Type B pancreatic cell (in vitro differentiated cells): ENCODE measurements around the gene PAM16. TPM values are rescaled to one million over a fixed set of nuclear protein-coding genes. Genes with fewer than 3 reads are reported as not detected.

Source experiments
- DNase-seq: peaks from one replicate; pipeline ENCODE4 v3.0.0; 2021; ENCODE audit warnings: mixed read lengths; ENCODE audit not compliant: unreplicated experiment; ENCODE audit errors: extremely low spot score
- H3K27ac Mint-ChIP-seq: 2 replicates; pipeline ENCODE4 v1.8.0; 2021; ENCODE audit warnings: mild to moderate bottlenecking, mixed read lengths
- H3K27me3 Mint-ChIP-seq: 2 replicates; pipeline ENCODE4 v1.8.0; 2021; ENCODE audit warnings: mixed read lengths
- H3K36me3 Mint-ChIP-seq: 2 replicates; pipeline ENCODE4 v1.8.0; 2021; ENCODE audit warnings: mixed read lengths
- H3K4me1 Mint-ChIP-seq: one replicate; pipeline ENCODE4 v1.8.0; 2021; ENCODE audit warnings: mixed read lengths; ENCODE audit not compliant: unreplicated experiment
- H3K4me3 Mint-ChIP-seq: 2 replicates; pipeline ENCODE4 v1.8.0; 2021; ENCODE audit warnings: mild to moderate bottlenecking, mixed read lengths
- H3K9me3 Mint-ChIP-seq: 2 replicates; pipeline ENCODE4 v1.8.0; 2021; ENCODE audit warnings: mixed read lengths
- CTCF ChIP-seq: fragments of 200-600 bp; sonication (generic); conservative IDR thresholded peaks from 2 replicates; pipeline ENCODE4 v1.5.0; 2021; ENCODE audit warnings: antibody characterized with exemption, mild to moderate bottlenecking
- total RNA-seq: library from RNA; stranded (reverse); gene quantifications from 2 replicates; pipeline ENCODE4 v1.2.1, GENCODE V29; 2021; ENCODE audit warnings: low replicate concordance

PAM16 gene
- total RNA-seq, 1 donor from 2014 or later = 39.3 TPM

- Mint-ChIP-seq H3K9me3 (no peaks in the 10 kb centered on the region), H3K4me3 (no peak overlapping the region), H3K4me1 (peaks cover 12% of the 10 kb centered on the region), H3K27ac (no peak overlapping the region), H3K27me3 (no peaks in the 10 kb centered on the region), H3K36me3 (no peaks in the 10 kb centered on the region)
- TF ChIP-seq CTCF = no peak
- no peak for DNase-seq
These were observed 29.6 kb downstream of the PAM16 start for GRCh38 chr16:4321286-4322120.

DNA sequence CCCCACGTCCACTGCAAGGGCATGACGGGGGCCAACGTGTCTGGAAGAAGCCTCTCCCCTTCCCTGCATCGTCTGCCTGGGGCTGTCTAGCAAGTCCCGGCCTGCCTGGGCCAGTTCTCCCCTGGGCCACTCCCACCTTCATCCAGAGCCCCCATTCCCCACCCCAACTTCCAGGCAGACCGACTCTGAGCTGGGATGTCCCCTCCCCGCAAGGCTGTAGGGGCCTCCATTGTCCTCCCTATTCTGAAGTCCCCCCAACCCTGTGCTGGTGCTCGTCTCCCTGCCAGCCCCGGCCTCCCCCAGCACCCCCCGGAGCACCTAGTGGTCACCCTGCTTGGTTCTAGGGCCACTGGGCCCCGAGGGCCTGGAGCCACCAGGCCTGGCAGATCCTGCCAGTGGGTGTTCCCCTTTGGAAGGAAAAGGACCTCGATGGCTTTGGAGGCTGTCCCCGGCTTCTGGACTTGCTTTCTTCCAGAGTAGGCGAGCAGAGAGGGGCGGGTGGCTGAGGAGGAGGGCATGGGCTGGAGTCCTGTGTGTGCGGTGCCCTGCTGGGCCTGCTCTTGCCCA lies 30.5 kb downstream of the PAM16 start:
- H3K4me3 Mint-ChIP-seq = no peak overlapping the region
- no peak for DNase-seq
- H3K36me3 Mint-ChIP-seq = no peaks in the 10 kb centered on the region
- peaks cover 12% of the 10 kb centered on the region for H3K4me1 Mint-ChIP-seq
- no peaks in the 10 kb centered on the region for H3K9me3 Mint-ChIP-seq
- no peaks in the 10 kb centered on the region for H3K27me3 Mint-ChIP-seq
- no peak overlapping the region for H3K27ac Mint-ChIP-seq
- TF ChIP-seq CTCF = no peak

DNA sequence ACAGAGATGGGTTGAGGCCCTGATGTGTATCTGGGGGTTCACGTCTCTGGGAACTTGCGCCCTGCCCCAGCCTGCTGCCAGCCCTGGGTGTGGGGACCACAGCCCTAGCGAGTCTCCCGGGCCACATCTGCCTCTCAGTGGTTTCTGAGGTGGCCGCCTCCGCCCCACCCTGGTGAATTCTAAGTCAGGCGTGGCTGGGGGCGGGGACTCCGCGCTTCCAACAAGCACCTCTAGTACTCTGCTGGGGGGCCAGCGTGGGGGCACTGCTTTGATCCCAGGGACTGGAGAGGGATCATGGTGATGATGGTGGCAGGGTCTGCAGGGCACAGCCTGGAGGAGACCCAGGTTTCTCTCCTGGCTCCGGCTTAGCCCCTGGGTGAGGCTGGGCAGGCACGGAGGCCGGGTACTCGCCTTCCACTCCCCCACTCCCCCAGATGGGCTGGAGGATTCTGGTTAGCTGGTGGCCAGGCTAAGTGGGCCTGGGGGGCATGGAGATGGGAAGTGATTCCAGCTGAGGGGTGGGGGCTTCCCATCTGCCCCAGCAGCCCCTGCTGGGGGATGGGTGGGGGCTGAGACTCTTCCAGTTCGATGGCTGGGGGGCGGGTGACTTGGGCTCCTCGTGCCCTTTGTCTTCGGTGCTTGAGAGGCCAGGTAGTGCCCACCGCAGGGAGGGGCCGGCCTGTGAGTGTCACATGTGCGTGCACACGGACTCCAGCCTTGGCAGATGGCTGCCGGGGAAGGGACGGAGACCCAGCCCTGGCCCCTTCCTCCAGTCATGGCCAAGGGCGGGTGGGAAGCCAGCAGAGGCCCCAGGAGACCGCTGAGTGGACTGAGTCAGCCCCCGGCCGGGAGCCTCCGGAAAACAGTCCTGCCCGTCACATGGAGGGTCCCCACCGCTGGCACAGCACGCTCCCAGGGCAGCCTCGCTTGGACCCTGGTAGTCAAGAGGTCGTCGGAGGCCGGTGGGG lies 31.4 kb downstream of the PAM16 start:
- Mint-ChIP-seq H3K4me1 (peaks cover 13% of the 10 kb centered on the region), H3K27me3 (peaks cover 3% of the 10 kb centered on the region), H3K27ac (peak overlapping the region; percentile 56), H3K9me3 (no peaks in the 10 kb centered on the region), H3K4me3 (peak overlapping the region; percentile 70), H3K36me3 (no peaks in the 10 kb centered on the region)
- TF ChIP-seq CTCF = no peak
- DNase-seq = no peak

DNA sequence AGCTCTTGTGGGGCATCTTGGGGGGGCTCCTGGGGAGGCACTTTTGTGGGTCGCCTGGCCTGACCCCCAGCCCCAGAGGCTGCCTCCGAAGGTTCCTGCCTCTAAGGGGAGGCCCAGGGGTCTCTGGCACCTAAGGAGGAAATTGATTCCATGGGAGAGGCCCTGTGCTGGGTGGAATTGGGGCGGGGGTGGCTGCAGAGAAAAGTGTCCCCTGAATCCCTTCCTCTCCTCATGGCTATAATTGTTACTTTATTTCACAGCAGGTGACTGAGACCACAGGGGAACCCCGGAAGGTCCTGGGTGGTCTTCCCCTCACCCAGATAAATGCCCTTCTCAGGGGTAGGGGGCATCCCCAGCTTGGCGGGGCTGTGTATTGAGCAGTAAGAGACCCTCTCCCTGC lies 32.2 kb downstream of the PAM16 start:
- DNase-seq = no peak
- no peak for TF ChIP-seq CTCF
- H3K9me3 Mint-ChIP-seq = no peaks in the 10 kb centered on the region
- H3K36me3 Mint-ChIP-seq = no peaks in the 10 kb centered on the region
- peaks cover 10% of the 10 kb centered on the region for H3K27me3 Mint-ChIP-seq
- peak overlapping the region; percentile 70 for H3K4me3 Mint-ChIP-seq
- peak overlapping the region; percentile 66 for H3K27ac Mint-ChIP-seq
- peaks cover 11% of the 10 kb centered on the region for H3K4me1 Mint-ChIP-seq

- Mint-ChIP-seq H3K27me3 (peaks cover 10% of the 10 kb centered on the region), H3K9me3 (no peaks in the 10 kb centered on the region), H3K4me1 (peaks cover 11% of the 10 kb centered on the region), H3K27ac (peak overlapping the region; percentile 66), H3K4me3 (peak overlapping the region; percentile 68), H3K36me3 (no peaks in the 10 kb centered on the region)
- TF ChIP-seq CTCF = no peak
- no peak for DNase-seq
These were observed 32.6 kb downstream of the PAM16 start for GRCh38 chr16:4318451-4318910.
